Fibroblast of villous mesenchyme (primary cell): ENCODE data around the gene PEPD. TPM values are rescaled to one million over a fixed set of nuclear protein-coding genes. Genes with fewer than 3 reads are reported as not detected.

ENCODE experiments used
- DNase-seq: peaks from one replicate; pipeline ENCODE4 v3.0.0-alpha.2; 2010; ENCODE audit warnings: low read depth
- H3K4me3 ChIP-seq: 2 replicates; pipeline ENCODE4 v1.5.1; 2011; ENCODE audit warnings: low read depth, mild to moderate bottlenecking, low read length
- CTCF ChIP-seq: IDR thresholded peaks from 2 replicates; pipeline ENCODE4 v1.5.1; 2012; ENCODE audit warnings: low read depth, mild to moderate bottlenecking, low read length; ENCODE audit not compliant: insufficient read depth
- total RNA-seq: library from RNA; depleted of rRNA; stranded (reverse); fragments of >200 nt; gene quantifications from 2 replicates; pipeline ENCODE4 v1.2.3, GENCODE V29; 2012

PEPD gene
- total RNA-seq, 1 donor: 66.1 TPM

- no peak for TF ChIP-seq CTCF
- no peak overlapping the region for H3K4me3 ChIP-seq
- DNase-seq: no peak
Observed at GRCh38 chr19:33490041-33490451, 31.5 kb downstream of the PEPD start.

- DNase-seq: no peak
- TF ChIP-seq CTCF: no peak
- H3K4me3 ChIP-seq: no peak overlapping the region
Observed at GRCh38 chr19:33488826-33489225, 32.8 kb downstream of the PEPD start.

GRCh38 chr19:33487901-33488800 lies 33.4 kb downstream of the PEPD start:
- no peak overlapping the region for H3K4me3 ChIP-seq
- TF ChIP-seq CTCF: no peak
- no peak for DNase-seq

GRCh38 chr19:33486936-33487811 lies 34.4 kb downstream of the PEPD start:
- no peak for DNase-seq
- no peak for TF ChIP-seq CTCF
- H3K4me3 ChIP-seq: no peak overlapping the region

- DNase-seq: no peak
- TF ChIP-seq CTCF: no peak
- no peak overlapping the region for H3K4me3 ChIP-seq
Observed at GRCh38 chr19:33486407-33486806, 35.2 kb downstream of the PEPD start.

GRCh38 chr19:33484226-33484774 lies 37.3 kb downstream of the PEPD start:
- no peak for DNase-seq
- no peak overlapping the region for H3K4me3 ChIP-seq
- no peak for TF ChIP-seq CTCF
